Stimulated activated CD8-positive, alpha-beta memory T cell treated with anti-CD3 and anti-CD28 coated beads, Interleukin-15, amount 100 ng/mL, for 24 hours (primary cell): Measurements from ENCODE around the gene BBS9.
"Not testable (repeated sequence)": the region's sequence is repeated elsewhere in the genome, so short reads cannot be mapped to it uniquely, and the experiment has no call there.

Experiments
- DNase-seq: peaks from one replicate; pipeline ENCODE4 v3.0.0-alpha.2; 2020; ENCODE audit warnings: low read depth

Gene BBS9

GRCh38 chr7:33497051-33497450 is 367.7 kb downstream of the BBS9 start:
- DNase-seq: no peak

GRCh38 chr7:33500703-33501701 is 371.6 kb downstream of the BBS9 start:
- no peak for DNase-seq

DNA sequence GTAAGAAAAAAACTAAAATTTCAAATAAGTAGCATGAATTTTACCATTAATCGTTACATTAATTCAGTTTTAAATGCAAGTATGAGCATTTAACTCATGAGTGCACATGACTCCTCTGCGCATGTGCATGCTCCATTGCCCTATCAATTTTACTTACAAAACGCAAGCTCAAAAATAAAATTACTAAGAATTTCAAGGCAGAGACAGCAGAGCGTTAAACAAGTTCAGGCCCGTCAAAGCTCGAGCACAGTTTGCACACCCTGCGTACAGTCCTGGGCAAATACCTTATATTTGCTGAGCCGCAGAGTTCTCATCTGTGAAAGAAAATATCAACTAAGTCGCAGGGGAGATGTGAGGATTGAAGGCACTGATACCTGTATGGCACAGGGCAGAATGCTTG is 373.6 kb downstream of the BBS9 start:
- DNase-seq: no peak

DNA sequence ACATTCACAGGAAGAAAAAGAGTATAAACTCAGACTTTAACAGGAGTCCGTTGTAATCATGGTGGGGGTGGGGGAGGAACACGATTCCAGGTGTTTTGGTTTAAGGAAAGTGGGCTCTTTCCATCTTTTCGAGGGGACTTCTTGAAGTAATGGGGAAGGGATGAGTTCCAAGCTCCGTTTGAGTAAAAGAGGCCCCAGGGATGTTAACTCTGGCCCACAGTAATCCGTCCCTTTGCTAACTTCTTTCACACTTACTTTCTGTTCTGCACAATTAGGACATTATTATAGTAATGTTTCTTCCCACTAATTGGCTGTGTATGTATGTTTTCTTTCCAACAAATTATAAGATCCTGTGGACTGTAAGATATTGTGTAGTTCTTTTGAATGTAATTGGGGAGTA is 374.4 kb downstream of the BBS9 start:
- DNase-seq: no peak

GRCh38 chr7:33504266-33504665 is 374.9 kb downstream of the BBS9 start:
- DNase-seq: no peak

GRCh38 chr7:33509206-33509605 is 379.8 kb downstream of the BBS9 start:
- no peak for DNase-seq

DNA sequence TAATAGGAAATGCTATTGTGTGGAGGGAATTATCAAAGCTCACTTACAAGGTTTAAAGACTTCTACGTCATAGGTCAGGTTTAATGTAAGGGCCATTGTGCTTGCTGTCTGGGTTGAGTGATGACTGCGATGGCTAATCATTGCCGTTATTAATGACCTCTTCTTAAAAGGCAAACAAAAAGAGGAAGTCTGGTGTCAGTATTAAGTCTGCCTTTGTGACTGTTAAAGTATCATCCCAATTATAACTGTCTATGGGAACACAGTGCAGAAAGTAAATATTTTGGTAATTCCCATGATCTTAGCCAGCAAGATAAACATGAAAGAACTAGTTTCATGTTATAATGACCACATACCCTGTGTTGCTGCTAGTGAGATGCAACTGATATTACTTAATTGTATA is 382.4 kb downstream of the BBS9 start:
- no peak for DNase-seq

- DNase-seq: no peak
These were observed 387.2 kb downstream of the BBS9 start for GRCh38 chr7:33516568-33516967.

- no peak for DNase-seq
These were observed 387.8 kb downstream of the BBS9 start for GRCh38 chr7:33517191-33517590.

GRCh38 chr7:33527008-33527407 is 397.6 kb downstream of the BBS9 start:
- DNase-seq: not testable (repeated sequence)

GRCh38 chr7:33527613-33528012 is 398.2 kb downstream of the BBS9 start:
- not testable (repeated sequence) for DNase-seq

DNA sequence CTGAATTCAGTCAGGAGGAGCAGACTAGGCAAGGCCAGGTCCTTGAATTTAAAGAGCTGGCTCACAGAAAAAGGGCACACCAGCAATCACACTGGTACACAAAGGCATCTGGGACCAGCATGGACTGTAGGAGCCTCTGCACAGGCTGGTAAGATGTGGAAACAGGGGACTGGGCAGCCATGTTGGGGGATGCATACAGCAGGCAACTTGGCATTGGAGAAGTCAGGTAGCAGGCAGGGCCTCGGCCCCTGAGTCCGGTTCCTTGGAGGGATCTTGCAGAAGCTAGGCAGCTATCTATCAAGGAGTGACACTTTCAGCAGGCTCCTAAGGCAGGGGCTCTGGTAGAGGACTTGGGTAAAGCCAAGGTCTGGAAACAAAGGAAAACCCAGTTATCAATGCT is 399.7 kb downstream of the BBS9 start:
- DNase-seq: no peak

GRCh38 chr7:33530664-33531063 is 401.3 kb downstream of the BBS9 start:
- DNase-seq: no peak

GRCh38 chr7:33531888-33532287 is 402.5 kb downstream of the BBS9 start:
- DNase-seq: no peak

GRCh38 chr7:33534833-33535232 is 405.5 kb downstream of the BBS9 start:
- no peak for DNase-seq

GRCh38 chr7:33535989-33536388 is 406.6 kb downstream of the BBS9 start:
- no peak for DNase-seq

- no peak for DNase-seq
These were observed 407.2 kb downstream of the BBS9 start for GRCh38 chr7:33536398-33537103.

DNA sequence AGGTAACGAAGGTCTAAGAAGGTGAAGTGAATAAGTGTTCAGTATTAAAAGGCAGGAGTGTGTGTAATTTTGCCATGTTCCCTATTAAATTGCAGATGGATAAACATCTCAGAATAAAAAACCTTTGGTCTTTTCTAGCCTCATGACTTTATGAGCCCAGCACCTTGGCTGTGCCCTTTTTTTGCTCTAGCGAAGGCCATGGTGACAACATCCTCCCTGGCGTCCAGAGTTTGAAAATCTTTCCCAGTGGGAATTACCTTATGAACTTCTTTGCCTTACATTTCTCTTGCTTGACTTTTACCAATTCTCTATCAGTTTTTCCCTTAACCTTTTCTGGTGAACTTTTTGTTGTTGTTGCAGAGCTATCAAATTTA is 407.7 kb downstream of the BBS9 start:
- DNase-seq: no peak

GRCh38 chr7:33539198-33539597 is 409.8 kb downstream of the BBS9 start:
- no peak for DNase-seq

DNA sequence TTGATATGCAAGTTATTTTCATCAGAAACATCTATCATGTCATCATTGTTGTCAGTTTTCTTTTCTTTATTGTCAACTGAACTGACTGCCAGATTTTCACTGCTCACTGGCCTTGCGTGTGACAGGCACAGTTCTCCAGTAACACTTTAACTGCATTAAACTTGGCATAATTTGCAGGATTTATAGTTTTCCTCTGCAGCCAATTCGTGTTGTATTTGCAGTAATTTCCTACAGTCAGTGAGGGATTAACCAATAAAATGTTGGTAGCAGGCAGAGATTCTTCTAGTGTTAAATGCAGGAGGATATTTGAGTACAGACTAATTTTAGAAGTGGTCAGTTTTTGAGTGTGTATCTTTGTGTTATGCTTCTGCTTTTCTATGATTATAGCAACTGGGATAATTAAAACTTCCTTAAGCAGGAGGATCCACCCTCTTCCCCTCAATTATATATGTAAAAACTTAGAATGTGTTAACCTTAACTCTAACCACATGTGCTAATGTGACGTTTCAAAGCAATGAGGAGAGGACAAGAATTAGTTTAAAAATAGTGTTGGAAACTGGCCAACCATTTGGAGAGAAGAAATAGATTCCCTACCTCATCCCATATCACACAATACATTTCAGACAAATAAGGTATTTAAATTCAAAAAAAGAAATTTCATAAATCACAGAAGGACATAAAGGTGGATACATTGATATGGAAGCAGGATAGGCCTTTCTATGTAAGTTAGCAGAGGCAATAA is 410.5 kb downstream of the BBS9 start:
- no peak for DNase-seq

DNA sequence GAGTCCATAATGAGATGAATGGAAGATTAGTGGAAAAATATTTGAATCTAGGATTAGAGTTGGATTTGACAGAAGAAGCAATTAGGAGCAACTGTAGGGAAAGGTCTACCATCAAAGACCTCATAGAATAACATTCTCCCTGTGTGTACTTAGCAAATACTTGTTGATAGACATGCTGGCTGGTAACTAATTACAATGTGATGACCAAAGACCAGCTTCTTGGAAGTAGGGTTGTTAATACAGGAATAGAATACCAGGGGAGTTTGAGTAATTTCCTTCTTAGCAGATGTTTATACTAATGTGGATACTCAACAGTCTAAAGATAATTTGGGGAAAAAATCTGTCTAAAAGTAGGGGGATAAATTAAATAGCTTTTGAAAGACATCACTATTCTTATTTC is 418.5 kb downstream of the BBS9 start:
- no peak for DNase-seq

DNA sequence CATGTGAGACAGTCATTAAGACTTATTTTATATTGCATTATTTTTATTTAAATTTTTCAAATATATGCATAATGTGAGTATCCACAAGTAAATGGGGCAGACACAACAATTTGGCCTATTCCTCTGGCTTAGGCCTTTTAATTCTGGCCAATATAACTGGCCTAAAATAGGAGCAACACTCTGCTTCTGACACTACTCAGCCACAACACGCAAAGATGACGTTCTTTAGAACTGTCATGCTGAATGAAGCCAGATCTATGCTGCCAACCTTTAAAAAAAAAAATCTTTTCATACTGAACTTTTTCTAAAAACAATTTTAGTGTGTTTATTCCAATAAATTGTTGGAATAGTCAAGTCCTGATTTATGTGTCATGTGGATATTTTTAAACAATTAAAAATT is 421.0 kb downstream of the BBS9 start:
- no peak for DNase-seq

DNA sequence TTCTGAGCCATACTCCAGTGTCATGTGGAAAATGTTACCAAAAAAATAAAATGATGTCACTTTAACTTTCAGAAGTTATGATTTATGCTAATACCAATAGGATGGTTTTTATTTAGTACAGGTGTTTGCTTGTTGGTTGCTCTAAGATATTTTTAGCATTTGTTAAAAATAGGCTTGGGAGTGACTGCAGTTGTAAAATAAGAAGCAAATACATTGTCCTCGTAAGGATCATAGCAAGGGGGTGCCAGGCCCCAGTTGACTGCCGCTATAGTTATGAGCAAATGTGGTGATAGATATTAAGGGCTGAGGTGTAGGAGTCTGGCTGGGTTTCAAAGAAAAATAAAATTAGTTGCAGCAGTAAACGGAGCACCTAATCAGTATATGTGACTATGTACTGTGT is 421.6 kb downstream of the BBS9 start:
- no peak for DNase-seq
